Measurements from ENCODE around the gene TRAF5. TPM values are rescaled to one million over a fixed set of nuclear protein-coding genes. Genes with fewer than 3 reads are reported as not detected.

TRAF5 gene, protein sequence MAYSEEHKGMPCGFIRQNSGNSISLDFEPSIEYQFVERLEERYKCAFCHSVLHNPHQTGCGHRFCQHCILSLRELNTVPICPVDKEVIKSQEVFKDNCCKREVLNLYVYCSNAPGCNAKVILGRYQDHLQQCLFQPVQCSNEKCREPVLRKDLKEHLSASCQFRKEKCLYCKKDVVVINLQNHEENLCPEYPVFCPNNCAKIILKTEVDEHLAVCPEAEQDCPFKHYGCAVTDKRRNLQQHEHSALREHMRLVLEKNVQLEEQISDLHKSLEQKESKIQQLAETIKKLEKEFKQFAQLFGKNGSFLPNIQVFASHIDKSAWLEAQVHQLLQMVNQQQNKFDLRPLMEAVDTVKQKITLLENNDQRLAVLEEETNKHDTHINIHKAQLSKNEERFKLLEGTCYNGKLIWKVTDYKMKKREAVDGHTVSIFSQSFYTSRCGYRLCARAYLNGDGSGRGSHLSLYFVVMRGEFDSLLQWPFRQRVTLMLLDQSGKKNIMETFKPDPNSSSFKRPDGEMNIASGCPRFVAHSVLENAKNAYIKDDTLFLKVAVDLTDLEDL
- total RNA-seq: 27.6 and 28.7 TPM in 2 replicates

DNA sequence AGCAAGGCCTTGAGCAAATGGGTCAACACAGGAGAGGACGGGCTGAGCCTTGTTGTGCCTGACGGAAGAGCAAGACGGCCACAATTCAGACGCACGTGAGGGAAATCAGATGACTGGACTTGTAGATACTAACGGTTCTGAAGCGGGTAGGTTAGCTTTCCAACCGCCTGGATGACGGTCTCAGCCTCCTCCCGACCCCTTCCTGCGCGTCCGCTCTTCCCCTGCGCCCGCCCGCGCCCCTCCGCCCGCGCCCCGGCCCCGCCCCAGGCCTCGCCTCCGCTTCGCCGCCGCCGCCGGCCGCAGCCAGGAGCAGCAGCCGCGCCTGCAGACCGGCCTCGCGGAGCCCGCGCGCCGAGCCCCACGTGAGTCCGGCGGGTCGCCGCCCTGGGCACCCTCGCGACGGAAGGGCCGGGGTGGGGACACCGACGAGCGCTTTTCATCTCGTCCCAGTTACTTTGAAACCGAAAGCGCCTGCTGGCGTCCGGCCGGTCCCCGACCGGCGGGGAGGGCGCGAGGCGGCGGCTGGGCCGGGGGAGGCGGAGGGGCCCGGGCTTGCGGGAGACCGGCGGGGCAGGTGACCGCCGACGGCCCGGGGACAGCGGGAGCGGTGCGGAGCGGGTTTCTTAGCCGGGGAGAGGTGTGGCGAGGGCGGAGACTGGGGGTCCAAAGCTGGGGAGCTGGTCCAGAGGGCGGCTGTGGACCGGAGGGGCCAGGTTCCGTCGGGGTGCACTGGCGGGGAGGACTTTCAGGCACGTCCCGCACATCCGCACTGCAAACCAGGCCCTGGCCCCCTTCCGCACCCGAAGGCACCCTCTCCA, at the start of gene TRAF5:
TSS of gene TRAF5 (plus strand) at position 306 of the 818 bp plus-strand sequence. CDS start 26,407 bp downstream, outside the sequence.
- peak within 1 kb of the TSS; percentile 75 for H3K4me3 ChIP-seq (ENCODE audit: low read depth, low read length)
- TF ChIP-seq, protein P1, sequence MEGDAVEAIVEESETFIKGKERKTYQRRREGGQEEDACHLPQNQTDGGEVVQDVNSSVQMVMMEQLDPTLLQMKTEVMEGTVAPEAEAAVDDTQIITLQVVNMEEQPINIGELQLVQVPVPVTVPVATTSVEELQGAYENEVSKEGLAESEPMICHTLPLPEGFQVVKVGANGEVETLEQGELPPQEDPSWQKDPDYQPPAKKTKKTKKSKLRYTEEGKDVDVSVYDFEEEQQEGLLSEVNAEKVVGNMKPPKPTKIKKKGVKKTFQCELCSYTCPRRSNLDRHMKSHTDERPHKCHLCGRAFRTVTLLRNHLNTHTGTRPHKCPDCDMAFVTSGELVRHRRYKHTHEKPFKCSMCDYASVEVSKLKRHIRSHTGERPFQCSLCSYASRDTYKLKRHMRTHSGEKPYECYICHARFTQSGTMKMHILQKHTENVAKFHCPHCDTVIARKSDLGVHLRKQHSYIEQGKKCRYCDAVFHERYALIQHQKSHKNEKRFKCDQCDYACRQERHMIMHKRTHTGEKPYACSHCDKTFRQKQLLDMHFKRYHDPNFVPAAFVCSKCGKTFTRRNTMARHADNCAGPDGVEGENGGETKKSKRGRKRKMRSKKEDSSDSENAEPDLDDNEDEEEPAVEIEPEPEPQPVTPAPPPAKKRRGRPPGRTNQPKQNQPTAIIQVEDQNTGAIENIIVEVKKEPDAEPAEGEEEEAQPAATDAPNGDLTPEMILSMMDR (IDR thresholded peaks at IDR 0.05; ENCODE audit: insufficient read depth, low read depth, low read length): no peak
- DNase-seq (ENCODE audit: low read depth): peak; percentile 51

DNA sequence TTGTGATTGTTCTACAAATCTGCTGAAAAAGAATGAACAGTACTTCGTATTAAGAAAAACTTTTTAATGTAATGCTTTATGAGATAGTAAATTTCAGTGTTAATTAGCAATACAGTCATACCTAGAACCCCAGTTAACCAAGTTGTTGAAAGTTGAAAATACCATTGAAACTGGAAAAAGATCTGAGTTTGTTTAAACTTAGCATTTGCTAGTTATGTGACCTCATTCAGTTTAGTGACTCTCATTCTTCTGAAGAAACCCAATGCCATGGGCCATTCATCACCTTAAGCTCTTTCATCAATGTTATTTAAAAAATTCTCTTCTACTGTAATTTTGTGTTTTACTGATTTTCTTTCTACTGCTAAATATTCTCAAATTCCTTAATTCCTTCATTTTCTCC, 47.3 kb upstream of the TRAF5 start:
- TF ChIP-seq, protein P1 (IDR thresholded peaks at IDR 0.05; ENCODE audit: insufficient read depth, low read depth, low read length): no peak
- H3K4me3 ChIP-seq (ENCODE audit: low read depth, low read length): no peak overlapping the region
- DNase-seq (ENCODE audit: low read depth): no peak

DNA sequence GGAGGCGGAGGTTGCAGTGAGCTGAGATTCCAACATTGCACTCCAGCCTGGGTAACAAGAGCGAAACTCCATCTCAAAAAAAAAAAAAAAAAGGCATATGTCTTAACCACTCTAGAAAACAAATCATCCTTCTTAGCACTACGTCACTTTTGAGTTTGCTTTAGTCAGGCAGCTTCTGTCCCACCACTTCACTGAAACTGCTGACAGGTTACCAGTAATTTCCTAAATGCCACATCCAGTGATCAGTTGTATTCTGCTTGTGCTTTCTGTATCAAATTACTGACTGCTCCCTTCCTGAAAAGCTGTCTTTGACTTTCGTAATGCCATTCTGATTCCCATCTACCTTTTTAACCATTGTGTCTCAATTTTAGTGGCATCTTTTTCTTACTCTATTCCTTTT, 45.7 kb upstream of the TRAF5 start:
- DNase-seq (ENCODE audit: low read depth): no peak
- no peak overlapping the region for H3K4me3 ChIP-seq (ENCODE audit: low read depth, low read length)
- TF ChIP-seq, protein P1 (IDR thresholded peaks at IDR 0.05; ENCODE audit: insufficient read depth, low read depth, low read length): no peak

DNA sequence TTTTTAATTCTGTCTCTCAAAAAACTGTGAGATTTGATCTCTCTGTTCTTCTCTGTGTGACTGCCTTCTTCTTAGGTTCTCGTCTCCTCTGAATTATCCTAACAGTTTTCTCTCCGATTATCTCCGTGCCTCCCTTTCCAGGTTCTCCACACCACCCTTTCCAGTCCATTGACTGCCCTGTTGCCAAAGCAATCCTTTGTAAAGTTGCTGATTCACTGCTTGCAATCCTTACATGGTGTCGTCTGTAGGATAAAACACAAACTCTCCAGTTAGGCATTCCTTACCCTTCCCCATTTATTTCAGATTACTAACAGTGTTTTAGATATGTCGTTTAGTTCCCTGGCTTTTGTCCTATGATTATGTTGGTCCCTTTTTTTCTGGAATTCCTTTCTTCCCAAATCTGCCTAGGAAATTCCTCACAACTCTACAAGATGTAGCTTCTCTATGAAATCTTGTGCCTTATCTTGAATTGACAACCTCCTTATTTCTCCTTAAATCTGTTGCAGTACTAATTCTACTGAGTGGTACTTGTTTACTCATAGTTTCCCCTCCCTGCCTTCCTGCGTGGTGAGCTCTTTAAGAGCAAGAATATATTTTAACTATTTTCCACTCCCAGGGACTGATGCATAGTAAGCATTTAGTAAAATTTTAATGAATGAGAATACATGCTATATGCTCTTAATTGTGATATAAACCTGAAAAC, 45.2 kb upstream of the TRAF5 start:
- no peak for DNase-seq (ENCODE audit: low read depth)
- no peak overlapping the region for H3K4me3 ChIP-seq (ENCODE audit: low read depth, low read length)
- TF ChIP-seq, protein P1 (IDR thresholded peaks at IDR 0.05; ENCODE audit: insufficient read depth, low read depth, low read length): no peak

DNA sequence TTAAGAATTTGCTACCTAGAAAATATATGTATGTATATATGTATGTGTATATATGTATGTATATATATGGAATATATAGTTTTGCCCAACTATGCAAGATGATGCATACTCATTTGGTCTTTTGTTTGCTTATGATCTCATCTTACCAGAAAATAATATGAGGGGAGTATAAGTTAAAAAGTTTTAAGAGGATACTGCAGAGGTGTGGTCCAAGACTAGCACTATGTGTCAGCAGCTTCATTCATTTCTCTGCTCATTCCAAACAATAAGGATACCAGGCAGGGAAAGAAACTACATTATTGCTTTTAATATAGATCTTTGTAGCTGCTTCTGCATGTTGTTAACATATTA, 44.6 kb upstream of the TRAF5 start:
- no peak overlapping the region for H3K4me3 ChIP-seq (ENCODE audit: low read depth, low read length)
- TF ChIP-seq, protein P1 (IDR thresholded peaks at IDR 0.05; ENCODE audit: insufficient read depth, low read depth, low read length): no peak
- no peak for DNase-seq (ENCODE audit: low read depth)

DNA sequence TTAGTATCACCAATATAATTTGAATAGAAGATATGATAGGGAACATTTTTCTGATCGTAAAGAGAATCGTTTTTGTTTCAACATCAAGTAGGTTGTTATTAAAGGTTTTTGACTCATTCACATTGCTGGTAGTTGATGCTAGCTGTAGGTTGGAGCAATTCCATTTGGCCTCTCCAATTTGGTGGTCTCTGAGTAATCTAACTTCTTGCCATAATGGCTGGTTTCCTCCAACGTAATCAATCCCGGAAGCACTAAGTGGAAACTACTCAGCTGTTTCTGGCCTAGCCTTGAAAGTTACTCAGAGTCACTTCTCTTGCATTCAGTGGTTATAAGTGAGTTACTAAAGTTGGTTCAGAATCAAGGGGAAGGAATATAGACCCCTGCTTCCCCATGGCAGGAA, 41.4 kb upstream of the TRAF5 start:
- H3K4me3 ChIP-seq (ENCODE audit: low read depth, low read length): no peak overlapping the region
- TF ChIP-seq, protein P1 (IDR thresholded peaks at IDR 0.05; ENCODE audit: insufficient read depth, low read depth, low read length): no peak
- no peak for DNase-seq (ENCODE audit: low read depth)

Data from fibroblast of villous mesenchyme (primary cell).